Activated gamma-delta T cell treated with anti-CD3 and anti-CD28 coated beads, Interleukin-2, amount 50 U/mL, for 16 hours (primary cell): Measurements from ENCODE around the gene ACAN.
"Not testable (repeated sequence)": the region's sequence is repeated elsewhere in the genome, so short reads cannot be mapped to it uniquely, and the experiment has no call there.

ENCODE experiments used
- DNase-seq: peaks from one replicate; pipeline ENCODE4 v3.0.0-alpha.2; 2020; ENCODE audit warnings: low read depth

The ACAN gene

DNA sequence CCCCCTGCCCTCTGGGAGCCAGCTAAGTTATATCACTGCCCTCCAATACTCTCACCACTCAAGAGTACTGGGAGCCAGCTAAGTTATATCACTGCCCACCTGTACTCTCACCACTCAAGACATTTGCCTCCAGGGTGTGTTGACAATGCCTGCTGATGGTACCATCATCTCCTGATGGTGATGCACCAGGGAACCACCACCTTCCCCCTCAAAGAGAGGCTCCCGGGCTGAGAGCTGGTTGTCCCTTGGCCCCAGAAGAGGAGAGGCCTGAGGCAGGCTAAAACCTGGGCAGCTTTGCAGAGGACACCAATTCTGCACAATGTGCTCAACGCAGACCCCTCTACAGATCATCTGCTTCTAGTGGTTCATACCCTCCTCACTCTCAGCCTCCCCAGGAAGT lies 99.6 kb downstream of the ACAN start:
- DNase-seq, result no peak

DNA sequence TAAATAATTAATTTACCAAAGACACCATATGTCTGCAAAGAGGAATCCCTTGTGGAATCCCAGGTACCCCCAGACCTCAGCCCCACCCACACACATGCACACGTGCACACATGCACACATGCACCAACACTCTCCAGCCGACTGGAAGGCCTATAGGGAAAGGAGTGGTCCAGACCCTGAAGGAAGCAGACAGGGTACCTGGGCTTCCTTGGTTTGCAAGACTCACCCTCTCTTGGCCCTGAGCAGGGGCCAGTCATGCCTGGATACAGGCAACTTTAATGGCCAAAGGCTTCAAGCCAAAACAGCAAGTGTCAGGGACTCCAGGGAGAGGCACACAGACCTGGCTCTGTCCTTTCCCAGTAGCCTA lies 101.0 kb downstream of the ACAN start:
- no peak for DNase-seq

- peak; percentile 84 for DNase-seq
Measured at GRCh38 chr15:88904624-88905327, 101.5 kb downstream of the ACAN start.

- DNase-seq, result no peak
Measured at GRCh38 chr15:88905576-88905975, 102.3 kb downstream of the ACAN start.

- no peak for DNase-seq
Measured at GRCh38 chr15:88906130-88906529, 102.9 kb downstream of the ACAN start.

GRCh38 chr15:88906551-88906950 lies 103.3 kb downstream of the ACAN start:
- no peak for DNase-seq

GRCh38 chr15:88907111-88907510 lies 103.9 kb downstream of the ACAN start:
- DNase-seq, result no peak

DNA sequence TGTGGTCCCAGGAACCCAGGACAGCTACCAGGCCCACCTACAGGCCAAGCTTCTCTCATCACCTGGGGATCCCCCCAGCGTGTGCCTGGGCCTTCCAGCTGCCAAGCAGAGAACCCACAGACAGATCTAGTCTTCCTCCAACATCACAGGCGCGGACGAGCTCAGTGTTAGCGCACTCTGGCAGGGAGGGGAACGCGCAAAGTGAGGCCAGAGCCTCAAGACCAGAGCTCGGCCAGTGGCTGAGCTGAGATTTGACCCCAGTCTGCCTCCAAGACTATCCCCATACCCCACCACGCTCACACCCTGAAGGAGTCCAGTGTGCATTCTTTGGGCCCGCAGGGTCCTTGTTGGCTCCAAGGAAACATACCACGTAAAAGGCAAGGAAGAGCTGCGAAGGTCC lies 104.9 kb downstream of the ACAN start:
- DNase-seq, result no peak

GRCh38 chr15:88908697-88909621 lies 105.7 kb downstream of the ACAN start:
- DNase-seq, result no peak

DNA sequence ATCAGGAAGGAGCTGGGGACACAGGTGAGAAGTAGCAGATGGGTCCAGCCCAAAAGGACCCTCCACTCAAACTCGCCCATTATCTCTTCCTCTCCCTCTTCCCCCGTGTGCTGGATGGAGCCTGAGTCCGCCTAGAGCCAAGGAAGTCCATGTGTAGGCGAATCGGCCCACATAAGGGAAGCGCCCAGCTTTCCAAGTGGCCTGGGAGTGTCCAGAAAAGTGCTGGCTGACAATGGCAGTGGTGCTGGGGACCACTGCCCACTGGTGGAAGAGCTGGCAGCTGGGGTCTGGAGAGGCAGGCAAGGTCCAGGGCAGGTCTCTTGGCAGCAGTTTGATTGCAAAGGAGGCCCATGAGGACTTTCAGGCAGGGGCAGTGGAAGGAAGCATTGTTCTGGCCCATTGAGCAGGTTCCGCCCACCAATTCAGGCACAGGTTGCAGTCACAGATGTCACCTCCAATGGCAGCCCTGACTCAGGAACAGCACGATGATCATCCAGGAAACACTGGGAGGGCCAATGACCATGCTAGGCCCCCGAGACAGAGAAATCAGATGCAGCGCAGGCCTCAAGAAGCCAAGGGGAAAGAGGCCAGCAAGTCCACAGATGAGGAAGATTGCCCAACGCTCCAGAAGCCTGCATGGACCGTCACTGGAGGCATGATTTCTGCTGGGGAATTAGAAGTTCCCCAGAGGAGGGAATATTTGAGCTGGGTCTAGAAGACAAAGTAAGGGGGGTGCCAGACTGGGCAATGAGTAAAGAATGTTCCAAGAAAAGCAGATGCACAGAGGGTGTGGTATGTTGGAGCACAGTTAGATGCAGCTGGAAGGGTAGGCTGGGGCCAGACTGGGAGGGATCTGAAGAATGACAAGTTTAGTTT lies 107.0 kb downstream of the ACAN start:
- no peak for DNase-seq

DNA sequence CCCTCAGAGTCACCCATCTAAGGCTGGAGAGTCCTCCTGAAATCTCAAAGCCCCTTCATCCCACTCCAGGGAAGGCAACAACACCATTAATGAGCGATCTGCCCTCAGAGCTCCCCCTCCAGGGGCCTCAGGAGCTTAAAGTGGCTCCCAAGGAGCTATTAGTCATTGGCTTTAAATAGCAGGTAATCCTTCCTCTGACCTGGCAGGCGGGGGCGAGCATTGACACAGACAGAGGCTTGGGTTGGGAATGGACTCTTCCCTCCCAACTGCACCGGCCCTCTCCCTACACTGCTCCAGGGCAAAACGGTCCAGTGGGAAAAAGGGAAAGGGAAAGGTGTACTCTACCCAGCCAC lies 108.5 kb downstream of the ACAN start:
- no peak for DNase-seq

- no peak for DNase-seq
Measured at GRCh38 chr15:88912500-88912921, 109.3 kb downstream of the ACAN start.

DNA sequence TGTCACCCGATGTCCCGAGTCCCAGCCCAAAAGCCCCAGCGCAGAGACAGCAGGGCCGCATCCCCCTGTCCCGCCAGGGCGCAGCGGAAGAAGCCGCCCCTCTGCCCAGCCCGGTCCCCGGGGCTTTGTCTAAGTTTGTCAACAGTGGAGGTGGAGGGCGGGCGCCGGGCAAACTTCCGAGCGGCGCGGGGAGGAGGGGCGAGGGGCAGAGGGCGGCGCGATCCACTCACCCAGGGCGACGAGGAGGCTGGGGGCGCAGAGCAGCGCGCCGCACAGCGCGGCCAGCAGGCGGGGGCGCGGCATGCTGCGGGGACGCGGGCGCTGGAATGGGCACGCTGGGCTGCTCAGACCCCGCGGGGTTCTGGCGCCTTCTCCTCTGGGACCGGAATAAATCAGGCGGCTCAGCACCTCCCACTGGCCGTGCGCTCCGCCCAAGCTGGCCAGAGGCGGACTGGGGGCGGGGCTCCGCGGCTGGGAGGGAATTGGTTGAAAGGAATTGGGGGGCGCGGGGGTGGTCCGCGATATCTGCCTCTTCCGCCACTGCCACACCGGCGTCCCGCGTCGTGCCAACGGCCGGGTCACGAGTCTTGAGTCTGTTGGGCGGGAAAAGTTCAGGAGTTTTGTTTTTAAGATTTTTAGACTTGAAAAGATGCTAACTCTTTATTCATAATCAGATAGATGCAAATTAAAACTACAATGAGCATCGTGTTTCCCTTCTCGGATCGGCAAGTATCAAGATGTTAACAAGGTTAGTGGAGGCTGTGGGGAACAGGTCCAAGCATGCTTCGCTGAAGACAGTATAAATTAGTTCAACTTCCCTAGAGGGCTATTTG lies 110.0 kb downstream of the ACAN start, which contains the start of gene MFGE8:
Gene MFGE8, minus strand, starts transcription at position 363 of the 833 bp plus-strand sequence. Its CDS starts 60 bp downstream, at position 303.
- DNase-seq, result peak; percentile 54

GRCh38 chr15:88913850-88914169 lies 110.6 kb downstream of the ACAN start:
- no peak for DNase-seq

DNA sequence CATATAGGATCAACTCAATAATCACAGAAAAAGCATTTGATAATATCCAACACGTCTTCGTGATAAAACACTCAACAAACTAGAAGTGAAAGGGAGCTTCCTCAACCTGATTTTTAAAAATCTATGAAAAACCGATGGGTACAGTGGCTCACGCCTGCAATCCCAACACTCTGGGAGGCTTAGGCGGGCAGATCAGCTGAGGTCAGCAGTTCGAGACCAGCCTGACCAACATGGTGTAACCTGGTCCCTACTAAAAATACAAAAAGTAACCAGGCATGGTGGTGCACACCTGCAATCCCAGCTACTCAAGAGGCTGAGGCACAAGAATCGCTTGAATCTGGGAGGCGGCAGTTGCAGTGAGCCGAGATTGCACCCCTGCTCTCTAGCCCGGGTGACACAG lies 112.1 kb downstream of the ACAN start:
- DNase-seq, result no peak

- DNase-seq, result no peak
Measured at GRCh38 chr15:88917760-88918159, 114.5 kb downstream of the ACAN start.

GRCh38 chr15:88918738-88919137 lies 115.5 kb downstream of the ACAN start:
- no peak for DNase-seq

DNA sequence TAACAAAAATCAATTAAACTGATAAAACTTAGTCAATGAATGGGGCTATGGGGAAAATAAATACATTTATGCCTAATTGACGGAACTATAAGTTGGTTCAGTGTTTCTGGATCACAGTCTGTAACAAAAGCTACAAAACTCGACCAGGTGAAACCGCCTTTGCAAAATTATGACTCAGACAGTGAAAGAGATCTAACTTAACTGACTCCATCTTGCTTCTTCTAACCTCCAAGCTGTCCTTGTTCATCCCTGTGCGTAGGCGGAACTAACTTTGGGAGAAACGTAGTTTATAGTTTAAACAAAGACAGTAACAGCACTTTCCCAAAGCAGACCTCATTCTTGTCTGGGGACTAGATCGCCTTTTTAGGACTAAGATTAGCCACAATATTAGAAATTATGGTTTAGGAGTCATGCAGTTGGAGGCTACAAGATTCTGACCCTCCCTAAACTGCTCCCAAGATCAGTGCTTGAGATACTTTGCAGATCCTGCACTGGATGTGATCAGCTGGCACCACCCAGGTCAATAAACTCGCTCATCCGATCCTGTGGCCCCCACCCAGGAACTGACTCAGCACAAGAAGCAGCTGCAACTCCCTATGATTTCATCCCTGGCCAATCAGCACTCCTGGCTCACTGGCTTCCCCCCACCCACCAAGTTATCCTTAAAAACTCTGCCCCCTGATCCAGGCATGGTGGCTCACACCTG lies 117.1 kb downstream of the ACAN start:
- DNase-seq, result no peak

- DNase-seq, result not testable (repeated sequence)
Measured at GRCh38 chr15:88920892-88921435, 117.7 kb downstream of the ACAN start.
